HEK293T (cell line): ENCODE data around the gene WWOX.

ENCODE experiments used
- CTCF ChIA-PET: fragments of 350-600 bp; formaldehyde crosslinking; extraction: SDS; loops from one replicate; lab custom pipeline; 2021; ENCODE audit warnings: antibody characterized with exemption, inconsistent platforms; lab: Yijun Ruan, JAX
- POLR2A ChIA-PET: fragments of 350-600 bp; formaldehyde crosslinking; extraction: SDS; loops from one replicate; lab custom pipeline; 2020; ENCODE audit warnings: antibody characterized with exemption, inconsistent platforms; lab: Yijun Ruan, JAX
- DNase-seq: peaks from one replicate; pipeline ENCODE4 v3.0.0; 2012; ENCODE audit warnings: mixed read lengths; ENCODE audit errors: extremely low spot score
- ARNT ChIP-seq: fragments of 450-650 bp; IDR thresholded peaks from 2 replicates; pipeline ENCODE4 v1.6.1; 2017; ENCODE audit warnings: mild to moderate bottlenecking
- BHLHE40 ChIP-seq: fragments of 450-650 bp; IDR thresholded peaks from 2 replicates; pipeline ENCODE4 v1.6.1; 2016; ENCODE audit warnings: mild to moderate bottlenecking, moderate library complexity, borderline replicate concordance
- CTBP1 ChIP-seq: fragments of 450-650 bp; IDR thresholded peaks from 2 replicates; pipeline ENCODE4 v1.6.1; 2016; ENCODE audit warnings: borderline replicate concordance
- ELF4 ChIP-seq: fragments of 450-650 bp; IDR thresholded peaks from 2 replicates; pipeline ENCODE4 v1.6.1; 2017; ENCODE audit warnings: antibody characterized with exemption
- FOXA1 ChIP-seq: fragments of 450-650 bp; IDR thresholded peaks from 2 replicates; pipeline ENCODE4 v1.6.1; 2016; ENCODE audit warnings: mild to moderate bottlenecking
- FOXK2 ChIP-seq: fragments of 450-650 bp; IDR thresholded peaks from 2 replicates; pipeline ENCODE4 v1.6.1; 2016; ENCODE audit warnings: mild to moderate bottlenecking
- FOXM1 ChIP-seq: fragments of 450-650 bp; IDR thresholded peaks from 2 replicates; pipeline ENCODE4 v1.6.1; 2017; ENCODE audit warnings: mild to moderate bottlenecking, borderline replicate concordance
- HDGF ChIP-seq: fragments of 450-650 bp; IDR thresholded peaks from 2 replicates; pipeline ENCODE4 v1.6.1; 2017; ENCODE audit warnings: antibody characterized with exemption, borderline replicate concordance
- L3MBTL2 ChIP-seq: fragments of 450-650 bp; conservative IDR thresholded peaks from 2 replicates; pipeline ENCODE4 v1.6.1; 2016; ENCODE audit warnings: mild to moderate bottlenecking
- LEF1 ChIP-seq: fragments of 450-650 bp; IDR thresholded peaks from 2 replicates; pipeline ENCODE4 v1.6.1; 2017; ENCODE audit warnings: mild to moderate bottlenecking, borderline replicate concordance
- NFRKB ChIP-seq: fragments of 450-650 bp; IDR thresholded peaks from 2 replicates; pipeline ENCODE4 v1.6.1; 2016; ENCODE audit warnings: mild to moderate bottlenecking, moderate library complexity
- SP1 ChIP-seq: fragments of 450-650 bp; IDR thresholded peaks from 2 replicates; pipeline ENCODE4 v1.6.1; 2017
- SUZ12 ChIP-seq: fragments of 450-650 bp; IDR thresholded peaks from 2 replicates; pipeline ENCODE4 v1.6.1; 2016; ENCODE audit warnings: mild to moderate bottlenecking
- TARDBP ChIP-seq: fragments of 450-650 bp; IDR thresholded peaks from 2 replicates; pipeline ENCODE4 v1.6.1; 2016
- ZNF384 ChIP-seq: fragments of 450-650 bp; IDR thresholded peaks from 2 replicates; pipeline ENCODE4 v1.6.1; 2016
- TF ChIP-seq, protein P1 (sequence below): fragments of 450-650 bp; IDR thresholded peaks from 2 replicates; pipeline ENCODE4 v1.6.1; 2016

The WWOX gene

DNA sequence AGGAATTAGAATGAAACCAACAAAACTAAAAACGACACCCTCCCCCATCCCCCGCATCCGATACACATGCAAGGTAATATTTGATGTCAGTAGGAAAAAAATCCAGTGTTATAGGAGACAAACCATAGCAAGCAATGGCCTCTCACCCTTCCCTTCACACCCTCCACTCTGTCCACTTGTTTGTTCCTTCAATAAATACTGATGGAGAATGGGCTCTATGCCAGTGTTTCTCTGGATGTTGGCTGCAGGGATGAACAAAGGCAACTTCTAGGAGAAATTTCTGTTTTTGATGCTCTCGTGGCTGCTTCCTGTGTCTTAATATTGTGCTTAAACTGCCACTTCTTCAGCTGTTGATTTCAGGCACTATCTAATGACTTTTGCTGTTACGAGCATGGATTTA lies 98.8 kb downstream of the WWOX start:
- TF ChIP-seq FOXM1 (no peak), NFRKB (no peak), SUZ12 (no peak)
- DNase-seq, result no peak
- CTCF ChIA-PET, result no interaction called here
- POLR2A ChIA-PET, result no interaction called here

DNA sequence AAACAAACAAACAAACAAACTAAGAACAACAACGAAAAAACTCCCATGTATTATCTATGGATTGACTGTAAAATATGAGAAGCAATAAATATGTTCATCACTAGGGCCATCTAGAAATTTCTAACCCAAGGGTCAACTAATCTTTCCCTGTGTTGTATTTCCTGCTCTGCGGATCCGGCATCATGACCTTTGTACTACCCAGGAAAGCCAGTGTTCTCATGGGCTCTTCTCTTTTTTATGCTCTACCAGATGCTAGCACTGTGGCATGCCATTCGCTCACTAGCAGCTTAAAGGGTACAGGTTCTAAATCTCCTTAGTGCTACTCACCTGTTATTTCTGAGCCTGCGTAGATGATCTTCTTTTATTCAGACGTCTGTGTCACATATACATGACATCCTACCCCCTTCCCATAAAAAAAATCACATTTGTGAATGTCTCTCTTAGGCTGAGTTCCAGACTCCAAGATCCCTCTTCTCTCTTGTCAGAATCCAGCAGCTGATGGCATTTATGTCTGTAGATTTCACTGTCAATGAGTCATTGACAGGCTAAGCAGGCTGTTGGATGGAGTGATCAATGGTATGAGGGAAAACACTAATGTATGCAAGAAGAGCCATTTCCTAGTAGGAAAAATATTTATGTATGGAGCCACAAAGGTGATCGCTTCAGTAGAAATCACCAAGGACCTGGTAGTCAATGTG lies 100.0 kb downstream of the WWOX start:
- no peak for DNase-seq
- TF ChIP-seq TARDBP (no peak), ELF4 (no peak), FOXM1 (no peak)
- POLR2A ChIA-PET, result no interaction called here
- CTCF ChIA-PET, result no interaction called here

DNA sequence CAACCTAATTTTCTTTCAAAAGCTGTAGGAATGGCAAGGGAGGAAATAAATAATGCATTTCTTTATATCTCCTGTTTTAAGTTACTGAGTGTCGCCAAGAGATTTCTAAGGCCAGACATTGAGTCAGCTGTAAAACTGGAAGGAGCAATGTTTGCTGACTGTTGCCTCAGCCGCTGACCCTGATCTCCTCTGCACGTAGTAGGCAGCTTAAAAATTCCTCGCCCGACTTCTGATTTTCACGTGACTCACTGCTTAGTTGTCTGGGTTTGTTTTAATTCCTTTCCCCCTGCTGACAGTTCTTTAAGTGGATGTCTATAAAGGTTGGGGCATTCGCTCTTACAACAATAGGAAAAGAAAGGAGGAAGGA lies 100.6 kb downstream of the WWOX start:
- CTCF ChIA-PET, result no interaction called here
- DNase-seq, result no peak
- POLR2A ChIA-PET, result no interaction called here
- TF ChIP-seq ELF4 (no peak), ARNT (no peak), FOXM1 (no peak), ZNF384 (no peak)

DNA sequence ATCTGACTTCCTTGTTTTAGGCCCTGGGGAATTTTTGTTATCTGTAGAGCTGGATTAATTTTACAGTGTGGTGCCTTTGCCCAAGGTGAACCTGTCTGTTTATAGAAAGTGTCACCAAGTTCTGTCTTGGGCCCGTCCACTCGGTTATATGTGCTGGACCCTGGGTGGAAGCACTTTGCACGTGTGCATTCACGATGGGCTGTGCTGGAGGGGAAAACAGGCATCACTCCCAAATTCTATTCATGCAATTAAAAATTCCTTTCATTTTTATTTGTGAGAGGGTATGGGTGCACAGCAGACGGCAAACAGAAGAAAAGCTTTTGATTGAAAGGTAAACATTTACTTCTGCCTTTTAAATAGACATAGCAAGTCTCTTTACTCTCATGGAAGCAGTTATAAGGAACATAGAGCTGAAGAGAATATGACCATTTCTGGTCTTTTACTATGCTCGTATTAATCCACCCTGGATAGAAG lies 101.2 kb downstream of the WWOX start:
- POLR2A ChIA-PET, result no interaction called here

DNA sequence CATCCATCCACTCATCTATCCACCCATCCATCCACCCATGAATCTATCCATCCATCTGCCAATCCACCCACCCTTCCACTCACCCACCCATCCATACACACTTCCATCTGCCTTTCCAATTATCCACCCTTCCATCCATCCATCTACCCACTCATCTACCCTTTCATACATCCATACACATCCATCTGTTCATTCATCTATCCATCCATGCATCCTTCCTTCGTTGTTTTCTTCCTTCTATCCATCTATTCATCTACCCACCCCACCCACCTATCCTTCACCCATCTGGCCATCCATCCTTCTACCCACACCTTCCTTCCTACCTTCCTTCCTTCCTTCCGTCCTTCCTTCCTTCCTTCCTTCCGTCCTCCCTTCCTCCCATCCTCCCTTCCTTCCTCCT lies 106.1 kb downstream of the WWOX start:
- no peak for DNase-seq
- POLR2A ChIA-PET, result no interaction called here
- CTCF ChIA-PET, result no interaction called here
- TF ChIP-seq FOXA1 (no peak), ZNF384 (no peak), ELF4 (no peak), L3MBTL2 (no peak), TARDBP (no peak), SUZ12 (no peak), FOXM1 (no peak), ARNT (no peak), BHLHE40 (no peak), FOXK2 (no peak), SP1 (no peak), NFRKB (no peak), CTBP1 (no peak), HDGF (no peak), LEF1 (no peak)
- TF ChIP-seq, protein P1, sequence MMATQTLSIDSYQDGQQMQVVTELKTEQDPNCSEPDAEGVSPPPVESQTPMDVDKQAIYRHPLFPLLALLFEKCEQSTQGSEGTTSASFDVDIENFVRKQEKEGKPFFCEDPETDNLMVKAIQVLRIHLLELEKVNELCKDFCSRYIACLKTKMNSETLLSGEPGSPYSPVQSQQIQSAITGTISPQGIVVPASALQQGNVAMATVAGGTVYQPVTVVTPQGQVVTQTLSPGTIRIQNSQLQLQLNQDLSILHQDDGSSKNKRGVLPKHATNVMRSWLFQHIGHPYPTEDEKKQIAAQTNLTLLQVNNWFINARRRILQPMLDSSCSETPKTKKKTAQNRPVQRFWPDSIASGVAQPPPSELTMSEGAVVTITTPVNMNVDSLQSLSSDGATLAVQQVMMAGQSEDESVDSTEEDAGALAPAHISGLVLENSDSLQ, result no peak

More for the DNA sequence above, 101.2 kb downstream of the WWOX start:
- TF ChIP-seq ARNT (no peak), SUZ12 (no peak), FOXM1 (no peak), SP1 (no peak), LEF1 (no peak), TARDBP (no peak), BHLHE40 (no peak), L3MBTL2 (no peak), ZNF384 (no peak), NFRKB (no peak), FOXK2 (no peak), CTBP1 (no peak), FOXA1 (no peak), ELF4 (no peak), HDGF (no peak)
- TF ChIP-seq, protein P1, result no peak
- CTCF ChIA-PET, result interaction anchor here (1.3 kb wide), 1 partner anchor 40 kb away, joined by 3 read pairs; no protein-coding TSS in a partner anchor
- no peak for DNase-seq

DNA sequence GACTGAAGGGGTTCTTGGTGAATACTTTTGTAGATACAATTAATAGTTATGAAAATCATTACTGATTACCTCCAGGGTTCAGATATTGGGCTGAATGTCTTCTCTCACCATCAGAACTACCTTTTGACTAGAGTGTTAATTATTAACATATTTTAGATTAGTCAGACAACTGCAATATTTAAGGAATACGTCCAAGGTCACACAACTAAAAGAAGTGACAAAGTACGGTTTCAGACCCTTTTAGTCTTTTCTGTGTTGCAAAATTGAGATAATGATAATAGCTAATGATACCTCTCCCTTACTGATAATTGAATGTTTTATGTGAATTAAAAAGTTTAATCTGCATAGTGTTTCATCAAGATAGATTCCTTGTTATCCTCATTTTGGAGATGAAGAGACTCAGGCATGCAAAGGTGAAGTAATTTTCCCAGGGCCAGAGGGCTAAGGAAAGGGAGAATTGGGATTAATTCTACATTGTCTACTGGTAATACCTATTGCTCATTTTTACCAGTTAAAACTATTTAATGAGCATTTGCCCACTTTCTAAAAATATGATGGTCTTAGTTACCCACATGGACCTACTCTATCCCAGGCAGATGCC lies 107.3 kb downstream of the WWOX start:
- CTCF ChIA-PET, result no interaction called here
- TF ChIP-seq SP1, result no peak
- TF ChIP-seq FOXK2, result no peak
- no peak for TF ChIP-seq L3MBTL2
- no peak for TF ChIP-seq BHLHE40
- no peak for TF ChIP-seq ZNF384
- POLR2A ChIA-PET, result no interaction called here
- DNase-seq, result no peak

DNA sequence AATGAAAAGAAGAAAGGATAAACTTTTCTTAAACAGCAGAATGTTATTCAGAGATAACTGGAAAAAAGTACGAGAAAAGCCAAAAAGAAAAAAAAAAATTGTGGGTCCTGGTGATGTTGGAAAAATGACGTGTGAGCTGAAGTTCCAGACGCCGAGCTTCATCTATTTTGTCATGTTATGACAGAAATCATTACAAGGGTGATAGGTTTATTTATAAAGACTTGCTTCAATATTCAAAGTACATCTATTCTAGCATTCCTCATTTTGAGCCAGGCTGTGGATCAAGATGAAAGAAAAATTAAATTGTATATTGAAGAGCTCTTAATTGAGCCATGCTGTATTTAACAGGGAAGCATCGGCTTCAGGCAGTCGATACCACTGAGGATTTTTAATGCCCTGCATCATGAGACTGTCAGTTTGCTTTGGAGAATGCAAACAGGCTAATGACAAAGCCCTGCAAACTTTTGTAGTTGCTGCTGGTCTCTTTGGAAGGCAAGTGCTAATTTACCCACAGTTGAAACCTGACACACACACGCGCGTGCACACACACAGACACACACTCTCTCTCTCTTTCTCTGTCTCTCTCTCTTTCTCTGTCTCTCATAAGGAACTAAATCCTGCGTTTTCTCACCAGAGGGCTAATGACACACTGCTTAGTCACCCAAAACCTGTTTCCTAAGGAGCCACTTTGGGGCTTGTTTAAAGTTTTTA lies 110.7 kb downstream of the WWOX start:
- POLR2A ChIA-PET, result no interaction called here
- CTCF ChIA-PET, result no interaction called here
- no peak for DNase-seq
- TF ChIP-seq FOXA1 (no peak), SP1 (no peak), L3MBTL2 (no peak), CTBP1 (no peak), ZNF384 (no peak), FOXM1 (no peak), SUZ12 (no peak), ELF4 (no peak), LEF1 (no peak), FOXK2 (no peak)
- TF ChIP-seq, protein P1, result no peak
